Measurements from ENCODE around the gene ZNF226.
A peak's percentile ranks its signal among the peaks of the same experiment; 100 is the strongest.
"Not testable (repeated sequence)": the region's sequence is repeated elsewhere in the genome, so short reads cannot be mapped to it uniquely, and the experiment has no call there.

ZNF226 gene

GRCh38 chr19:44212250-44212865 lies 47.5 kb downstream of the ZNF226 start, which contains the start of gene ZNF227:
ZNF227 (plus strand) TSS chr19:44212532; CDS start chr19:44217793, 5,261 bp downstream.
- peak; percentile 68 to 70 for DNase-seq (ENCODE audit: low read depth in 2 of 2)

DNA sequence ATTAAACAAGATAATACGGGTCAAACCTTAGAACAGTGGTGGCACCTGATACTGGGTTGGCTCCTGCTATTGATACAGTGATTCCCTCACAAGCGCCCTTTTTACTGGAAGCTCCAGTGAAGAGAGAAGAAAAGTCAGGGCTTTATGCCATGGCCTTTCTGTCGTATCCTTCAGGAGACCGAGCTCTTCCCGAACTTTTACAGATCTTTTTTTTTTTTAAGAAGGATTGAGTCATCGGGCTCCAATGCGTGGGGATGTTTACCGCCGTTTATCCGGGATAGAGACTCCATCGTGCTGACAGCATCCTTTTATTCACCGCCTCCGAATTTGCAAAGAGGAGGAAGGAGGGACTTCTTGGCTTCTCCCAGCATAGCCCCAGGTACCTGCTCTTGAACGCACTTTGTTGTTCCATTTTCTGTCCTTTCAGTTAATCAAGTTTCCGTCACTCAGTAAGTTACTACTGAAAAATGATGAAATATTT lies 48.0 kb downstream of the ZNF226 start:
- no peak for DNase-seq (ENCODE audit: low read depth in 2 of 2)

DNA sequence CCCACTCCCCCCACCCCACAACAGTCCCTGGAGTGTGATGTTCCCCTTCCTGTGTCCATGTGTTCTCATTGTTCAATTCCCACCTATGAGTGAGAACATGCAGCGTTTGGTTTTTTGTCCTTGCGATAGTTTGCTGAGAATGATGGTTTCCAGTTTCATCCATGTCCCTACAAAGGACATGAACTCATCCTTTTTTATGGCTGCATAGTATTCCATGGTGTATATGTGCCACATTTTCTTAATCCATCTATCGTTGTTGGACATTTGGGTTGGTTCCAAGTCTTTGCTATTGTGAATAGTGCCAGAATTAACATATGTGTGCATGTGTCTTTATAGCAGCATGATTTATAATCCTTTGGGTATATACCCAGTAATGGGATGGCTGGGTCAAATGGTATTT lies 55.0 kb downstream of the ZNF226 start:
- DNase-seq (ENCODE audit: low read depth in 2 of 2): not testable (repeated sequence)

DNA sequence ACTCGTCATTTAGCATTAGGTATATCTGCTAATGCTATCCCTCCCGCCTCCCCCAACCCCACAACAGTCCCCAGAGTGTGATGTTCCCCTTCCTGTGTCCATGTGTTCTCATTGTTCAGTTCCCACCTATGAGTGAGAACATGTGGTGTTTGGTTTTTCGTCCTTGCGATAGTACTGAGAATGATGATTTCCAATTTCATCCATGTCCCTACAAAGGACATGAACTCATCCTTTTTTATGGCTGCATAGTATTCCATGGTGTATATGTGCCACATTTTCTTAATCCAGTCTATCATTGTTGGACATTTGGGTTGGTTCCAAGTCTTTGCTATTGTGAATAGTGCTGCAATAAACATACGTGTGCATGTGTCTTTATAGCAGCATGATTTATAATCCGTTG lies 55.9 kb downstream of the ZNF226 start:
- not testable (repeated sequence) for DNase-seq (ENCODE audit: low read depth in 2 of 2)

- DNase-seq (ENCODE audit: low read depth in 2 of 2): not testable (repeated sequence)
Observed at GRCh38 chr19:44221291-44221690, 56.4 kb downstream of the ZNF226 start.

All from stimulated activated CD4-positive, alpha-beta T cell treated with anti-CD3 and anti-CD28 coated beads, Interleukin-12 subunit alpha, Interleukin-12 subunit beta, amount 100 ng/mL, for 24 hours (primary cell).